ENCODE data around the gene TRIM71.

GRCh38 chr3:32778389-32778788 is 39.4 kb upstream of the TRIM71 start:
- TF ChIP-seq CTCF (IDR thresholded peaks at IDR 0.05) (no peak), POLR2A (IDR thresholded peaks at IDR 0.05) (no peak), EP300 (IDR thresholded peaks at IDR 0.05) (no peak)
